GM12873 (cell line): Measurements from ENCODE around the gene ATP7B.
A peak's percentile ranks its signal among the peaks of the same experiment; 100 is the strongest.

Experiments used
- CTCF ChIP-seq: IDR thresholded peaks from 2 replicates; pipeline ENCODE4 v1.5.1; 2012; ENCODE audit warnings: low read depth, mild to moderate bottlenecking, moderate library complexity, low read length, control low read depth; ENCODE audit not compliant: insufficient read depth; ENCODE audit errors: missing control alignments

Gene ATP7B

GRCh38 chr13:51929699-51930098 is 81.6 kb downstream of the ATP7B start:
- TF ChIP-seq CTCF = no peak

GRCh38 chr13:51928231-51928630 is 83.0 kb downstream of the ATP7B start:
- TF ChIP-seq CTCF = no peak

GRCh38 chr13:51927129-51927528 is 84.1 kb downstream of the ATP7B start:
- no peak for TF ChIP-seq CTCF

- no peak for TF ChIP-seq CTCF
Observed at GRCh38 chr13:51926528-51926885, 84.7 kb downstream of the ATP7B start.

GRCh38 chr13:51925865-51926527 is 85.3 kb downstream of the ATP7B start:
- TF ChIP-seq CTCF = no peak

GRCh38 chr13:51924756-51925544 is 86.3 kb downstream of the ATP7B start:
- TF ChIP-seq CTCF = no peak

- TF ChIP-seq CTCF = peak; percentile 39
Observed at GRCh38 chr13:51923983-51924539, 87.2 kb downstream of the ATP7B start.
